ENCODE results near the gene PRKAR1B. TPM values are rescaled to one million over a fixed set of nuclear protein-coding genes. Genes with fewer than 3 reads are reported as not detected.

PRKAR1B gene
- total and polyA plus RNA-seq, 10 of the 15 experiments (the other 5 are each of a cell fraction or from before 2014, with no cell fraction given): 1.4 to 45.6 (median 19.3) TPM

- Histone ChIP-seq H3K4me1 (ENCODE audit: control insufficient read depth, insufficient read depth, low read length) (peaks cover 44% of the 10 kb centered on the region), H3K79me2 (ENCODE audit: control insufficient read depth, insufficient read depth, low read length) (no peaks in the 10 kb centered on the region), H3K36me3 (ENCODE audit: control insufficient read depth in 2 of 2, insufficient read depth in 2 of 2, low read length in 1 of 2) (no peaks in the 10 kb centered on the region; a peak in 2 of 4 replicates), H4K20me1 (ENCODE audit: control insufficient read depth, insufficient read depth) (no peaks in the 10 kb centered on the region), H3K27ac (ENCODE audit: control insufficient read depth, insufficient read depth) (no peak overlapping the region), H3K9ac (ENCODE audit: control insufficient read depth, insufficient read depth, low read length) (no peak overlapping the region), H3K4me2 (ENCODE audit: control insufficient read depth, insufficient read depth) (no peak overlapping the region), H2AFZ (ENCODE audit: control insufficient read depth, low read depth, low read length) (no peak overlapping the region), H3K27me3 (replicated peaks in 1 of 2; ENCODE audit: control insufficient read depth in 2 of 2, insufficient read depth in 2 of 2, low read length in 1 of 2) (no peaks in the 10 kb centered on the region), H3K9me3 (replicated peaks; ENCODE audit: control insufficient read depth, insufficient read depth, low read length) (no peaks in the 10 kb centered on the region; the same call in 2 of the 3 replicates), H3K4me3 (no peak overlapping the region)
- no peak for ATAC-seq
- WGBS (ENCODE audit: insufficient coverage, insufficient replicate concordance, low lambda C conversion rate, missing lambda C conversion rate): 97% methylated on average over 17 of the region's 17 CpGs
- FAIRE-seq: no peak
- ChIA-PET SMC1A (ENCODE audit: uncharacterized antibody, unreplicated experiment) (no interaction called here), RAD21 (ENCODE audit: unreplicated experiment) (no interaction called here), CTCF (no interaction called here), POLR2A (no interaction called here)
- no peak for TF ChIP-seq NR2C1 (IDR thresholded peaks at IDR 0.05)
- no peak for TF ChIP-seq RELB (IDR thresholded peaks at IDR 0.05; ENCODE audit: low read depth)
- no peak for TF ChIP-seq ZZZ3 (IDR thresholded peaks at IDR 0.05; ENCODE audit: control insufficient read depth, insufficient read length, low read depth)
- TF ChIP-seq TARDBP (IDR thresholded peaks at IDR 0.05; ENCODE audit: borderline replicate concordance): no peak
- TF ChIP-seq STAT3 (IDR thresholded peaks at IDR 0.05; ENCODE audit: low read depth, low read length): no peak
- no peak for TF ChIP-seq CTCF (IDR thresholded peaks at IDR 0.05 in 2 of 3, conservative IDR thresholded peaks at IDR 0.05 in 1 of 3; ENCODE audit: control insufficient read depth in 2 of 3, extremely low read depth in 1 of 3, insufficient read depth in 1 of 3, low read depth in 3 of 3, low read length in 3 of 3)
- no peak for TF ChIP-seq FOXK2 (IDR thresholded peaks at IDR 0.05)
- TF ChIP-seq POLR2AphosphoS5 (IDR thresholded peaks at IDR 0.05; ENCODE audit: low read length): no peak
- TF ChIP-seq E2F4 (IDR thresholded peaks at IDR 0.05; ENCODE audit: low read depth, low read length): no peak
- TF ChIP-seq NKRF (conservative IDR thresholded peaks at IDR 0.05): no peak
- no peak for TF ChIP-seq GABPA (IDR thresholded peaks at IDR 0.05; ENCODE audit: low read depth)
- no peak for TF ChIP-seq LARP7 (IDR thresholded peaks at IDR 0.05)
- no peak for TF ChIP-seq ZSCAN29 (IDR thresholded peaks at IDR 0.05)
- no peak for TF ChIP-seq RCOR1 (conservative IDR thresholded peaks at IDR 0.05; ENCODE audit: low read depth, low read length)
- TF ChIP-seq EGR1 (IDR thresholded peaks at IDR 0.05; ENCODE audit: borderline replicate concordance in 1 of 2, low read depth in 2 of 2, low read length in 2 of 2): no peak
- no peak for TF ChIP-seq ATF7 (IDR thresholded peaks at IDR 0.05; ENCODE audit: low read depth)
- no peak for TF ChIP-seq E4F1 (IDR thresholded peaks at IDR 0.05; ENCODE audit: borderline replicate concordance, partially characterized antibody)
- no TSS peak for BruUV-seq (replicated peaks)
- DNase-seq (ENCODE audit: low read depth, low spot score): no peak
- intact Hi-C loops (cut with micrococcal nuclease; ENCODE audit: unreplicated experiment): no loop called here
- in situ Hi-C loops (cut with MboI): no loop called here
These were observed 130.3 kb downstream of the PRKAR1B start for GRCh38 chr7:596819-597182.

Data from GM12878 (cell line).